ENCODE data around the gene JMJD6.
"Not testable (repeated sequence)": the region's sequence is repeated elsewhere in the genome, so short reads cannot be mapped to it uniquely, and the experiment has no call there.

Gene JMJD6

GRCh38 chr17:76709951-76710862, 16.2 kb downstream of the JMJD6 start:
- Histone ChIP-seq H3K4me1 (ENCODE audit: control insufficient read depth in 5 of 5, insufficient read depth in 5 of 5, low read length in 5 of 5) (peaks cover 14 to 48% (median 47%) of the 10 kb centered on the region in 5 donors), H3K36me3 (ENCODE audit: control insufficient read depth in 5 of 5, insufficient read depth in 5 of 5, low read length in 5 of 5) (peaks cover 0 to 18% (median 15%) of the 10 kb centered on the region in 5 donors), H3K4me3 (ENCODE audit: low read depth in 1 of 5, low read length in 5 of 5) (peak overlapping the region; percentile 70 to 77 (median 73)), H3K27ac (ENCODE audit: low read depth, low read length) (peak overlapping the region; percentile 95), H3K9ac (ENCODE audit: low read length in 5 of 5) (peak overlapping the region; percentile 63 to 82 (median 67))
- H3K27me3 ChIP-seq (ENCODE audit: control insufficient read depth in 5 of 5, insufficient read depth in 4 of 5, low read length in 5 of 5); H3K9me3 ChIP-seq (ENCODE audit: control insufficient read depth in 5 of 5, low read length in 5 of 5): not testable (repeated sequence)

- H3K4me3 ChIP-seq (ENCODE audit: low read depth in 1 of 5, low read length in 5 of 5) = peak overlapping the region; percentile 70 to 77 (median 73)
- H3K9ac ChIP-seq (ENCODE audit: low read length in 5 of 5) = peak overlapping the region; percentile 63 to 82 (median 67)
- H3K9me3 ChIP-seq (ENCODE audit: control insufficient read depth in 5 of 5, low read length in 5 of 5) = no peaks in the 10 kb centered on the region
- H3K27me3 ChIP-seq (ENCODE audit: control insufficient read depth in 5 of 5, insufficient read depth in 4 of 5, low read length in 5 of 5) = no peaks in the 10 kb centered on the region
- peaks cover 0 to 15% (median 13%) of the 10 kb centered on the region in 5 donors for H3K36me3 ChIP-seq (ENCODE audit: control insufficient read depth in 5 of 5, insufficient read depth in 5 of 5, low read length in 5 of 5)
- peaks cover 14 to 45% (median 41%) of the 10 kb centered on the region in 5 donors for H3K4me1 ChIP-seq (ENCODE audit: control insufficient read depth in 5 of 5, insufficient read depth in 5 of 5, low read length in 5 of 5)
- peak overlapping the region; percentile 95 for H3K27ac ChIP-seq (ENCODE audit: low read depth, low read length)
These were observed 17.1 kb downstream of the JMJD6 start for GRCh38 chr17:76709077-76709950.

- peak overlapping the region; percentile 95 for H3K27ac ChIP-seq (ENCODE audit: low read depth, low read length)
- no peaks in the 10 kb centered on the region for H3K9me3 ChIP-seq (ENCODE audit: control insufficient read depth in 5 of 5, low read length in 5 of 5)
- H3K4me1 ChIP-seq (ENCODE audit: control insufficient read depth in 5 of 5, insufficient read depth in 5 of 5, low read length in 5 of 5) = peaks cover 14 to 45% (median 42%) of the 10 kb centered on the region in 5 donors
- H3K36me3 ChIP-seq (ENCODE audit: control insufficient read depth in 5 of 5, insufficient read depth in 5 of 5, low read length in 5 of 5) = peaks cover 0 to 6% (median 3%) of the 10 kb centered on the region in 5 donors
- H3K4me3 ChIP-seq (ENCODE audit: low read depth in 1 of 5, low read length in 5 of 5) = peak overlapping the region; percentile 70 to 77 (median 73)
- no peaks in the 10 kb centered on the region for H3K27me3 ChIP-seq (ENCODE audit: control insufficient read depth in 5 of 5, insufficient read depth in 4 of 5, low read length in 5 of 5)
- peak overlapping the region in 4 of 5 donors; percentile 3 to 82 (median 44) for H3K9ac ChIP-seq (ENCODE audit: low read length in 5 of 5)
These were observed 18.2 kb downstream of the JMJD6 start for GRCh38 chr17:76707985-76708807.

GRCh38 chr17:76706817-76707216, 19.6 kb downstream of the JMJD6 start:
- peaks cover 14 to 46% (median 45%) of the 10 kb centered on the region in 5 donors for H3K4me1 ChIP-seq (ENCODE audit: control insufficient read depth in 5 of 5, insufficient read depth in 5 of 5, low read length in 5 of 5)
- H3K9me3 ChIP-seq (ENCODE audit: control insufficient read depth in 5 of 5, low read length in 5 of 5) = no peaks in the 10 kb centered on the region
- H3K27ac ChIP-seq (ENCODE audit: low read depth, low read length) = no peak overlapping the region
- no peaks in the 10 kb centered on the region for H3K36me3 ChIP-seq (ENCODE audit: control insufficient read depth in 5 of 5, insufficient read depth in 5 of 5, low read length in 5 of 5)
- no peak overlapping the region for H3K4me3 ChIP-seq (ENCODE audit: low read depth in 1 of 5, low read length in 5 of 5)
- no peak overlapping the region for H3K9ac ChIP-seq (ENCODE audit: low read length in 5 of 5)
- H3K27me3 ChIP-seq (ENCODE audit: control insufficient read depth in 5 of 5, insufficient read depth in 4 of 5, low read length in 5 of 5) = no peaks in the 10 kb centered on the region

- H3K4me1 ChIP-seq (ENCODE audit: control insufficient read depth in 5 of 5, insufficient read depth in 5 of 5, low read length in 5 of 5) = peaks cover 15 to 52% (median 48%) of the 10 kb centered on the region in 5 donors
- H3K4me3 ChIP-seq (ENCODE audit: low read depth in 1 of 5, low read length in 5 of 5) = no peak overlapping the region
- no peaks in the 10 kb centered on the region for H3K27me3 ChIP-seq (ENCODE audit: control insufficient read depth in 5 of 5, insufficient read depth in 4 of 5, low read length in 5 of 5)
- no peak overlapping the region for H3K27ac ChIP-seq (ENCODE audit: low read depth, low read length)
- H3K36me3 ChIP-seq (ENCODE audit: control insufficient read depth in 5 of 5, insufficient read depth in 5 of 5, low read length in 5 of 5) = no peaks in the 10 kb centered on the region
- H3K9ac ChIP-seq (ENCODE audit: low read length in 5 of 5) = no peak overlapping the region
- H3K9me3 ChIP-seq (ENCODE audit: control insufficient read depth in 5 of 5, low read length in 5 of 5) = no peaks in the 10 kb centered on the region
These were observed 21.6 kb downstream of the JMJD6 start for GRCh38 chr17:76704805-76705204.

GRCh38 chr17:76702941-76703637, 23.3 kb downstream of the JMJD6 start:
- Histone ChIP-seq H3K36me3 (ENCODE audit: control insufficient read depth in 5 of 5, insufficient read depth in 5 of 5, low read length in 5 of 5) (no peaks in the 10 kb centered on the region), H3K27ac (ENCODE audit: low read depth, low read length) (no peak overlapping the region), H3K9ac (ENCODE audit: low read length in 5 of 5) (no peak overlapping the region), H3K4me1 (ENCODE audit: control insufficient read depth in 5 of 5, insufficient read depth in 5 of 5, low read length in 5 of 5) (peaks cover 9 to 47% (median 47%) of the 10 kb centered on the region in 5 donors), H3K27me3 (ENCODE audit: control insufficient read depth in 5 of 5, insufficient read depth in 4 of 5, low read length in 5 of 5) (no peaks in the 10 kb centered on the region), H3K4me3 (ENCODE audit: low read depth in 1 of 5, low read length in 5 of 5) (no peak overlapping the region), H3K9me3 (ENCODE audit: control insufficient read depth in 5 of 5, low read length in 5 of 5) (no peaks in the 10 kb centered on the region)

- Histone ChIP-seq H3K4me1 (ENCODE audit: control insufficient read depth in 5 of 5, insufficient read depth in 5 of 5, low read length in 5 of 5) (peaks cover 6 to 49% (median 48%) of the 10 kb centered on the region in 5 donors), H3K27me3 (ENCODE audit: control insufficient read depth in 5 of 5, insufficient read depth in 4 of 5, low read length in 5 of 5) (no peaks in the 10 kb centered on the region), H3K27ac (ENCODE audit: low read depth, low read length) (no peak overlapping the region), H3K36me3 (ENCODE audit: control insufficient read depth in 5 of 5, insufficient read depth in 5 of 5, low read length in 5 of 5) (no peaks in the 10 kb centered on the region), H3K9me3 (ENCODE audit: control insufficient read depth in 5 of 5, low read length in 5 of 5) (no peaks in the 10 kb centered on the region), H3K4me3 (ENCODE audit: low read depth in 1 of 5, low read length in 5 of 5) (no peak overlapping the region), H3K9ac (ENCODE audit: low read length in 5 of 5) (no peak overlapping the region)
These were observed 24.3 kb downstream of the JMJD6 start for GRCh38 chr17:76702076-76702475.

- Histone ChIP-seq H3K4me1 (ENCODE audit: control insufficient read depth in 5 of 5, insufficient read depth in 5 of 5, low read length in 5 of 5) (peaks cover 9 to 55% (median 51%) of the 10 kb centered on the region in 5 donors), H3K27ac (ENCODE audit: low read depth, low read length) (no peak overlapping the region), H3K36me3 (ENCODE audit: control insufficient read depth in 5 of 5, insufficient read depth in 5 of 5, low read length in 5 of 5) (no peaks in the 10 kb centered on the region), H3K9me3 (ENCODE audit: control insufficient read depth in 5 of 5, low read length in 5 of 5) (no peaks in the 10 kb centered on the region), H3K4me3 (ENCODE audit: low read depth in 1 of 5, low read length in 5 of 5) (peak overlapping the region in 1 of 5 donors; percentile 31), H3K9ac (ENCODE audit: low read length in 5 of 5) (no peak overlapping the region), H3K27me3 (ENCODE audit: control insufficient read depth in 5 of 5, insufficient read depth in 4 of 5, low read length in 5 of 5) (no peaks in the 10 kb centered on the region)
These were observed 24.9 kb downstream of the JMJD6 start for GRCh38 chr17:76701471-76701967.

All from subcutaneous abdominal adipose tissue (tissue), 5 donors.